Ovary (tissue), 9 donors: ENCODE data around the gene PPARA. TPM values are rescaled to one million over a fixed set of nuclear protein-coding genes. Genes with fewer than 3 reads are reported as not detected.

Experiments used
- DNase-seq, 5 donors: peaks; one replicate each; pipeline ENCODE4 v3.0.0-alpha.2; 2019 to 2020
- H3K27ac ChIP-seq, 2 donors: fragments of 200-600 bp; one replicate each; pipeline versions ENCODE4 v1.5.1 to v1.8.0; 2019 to 2022
- H3K27me3 ChIP-seq: fragments of 200-600 bp; one replicate; pipeline ENCODE4 v1.8.0; 2022
- H3K36me3 ChIP-seq: fragments of 200-600 bp; sonication (generic); one replicate; pipeline ENCODE4 v1.5.1; 2019
- H3K4me1 ChIP-seq: one replicate; pipeline ENCODE4 v1.8.1; 2013; ENCODE audit warnings: mild to moderate bottlenecking, moderate library complexity; ENCODE audit not compliant: insufficient read depth
- H3K4me3 ChIP-seq: fragments of 200-600 bp; sonication (generic); one replicate; pipeline ENCODE4 v1.5.1; 2017
- H3K9me3 ChIP-seq, 2 donors: fragments of 200-600 bp in 1 of 2; sonication (generic) in 1 of 2; one replicate each; pipeline versions ENCODE4 v1.5.1 to v1.8.1; 2013 to 2019; ENCODE audit warnings: mild to moderate bottlenecking in 1 of 2, moderate library complexity in 1 of 2
- EP300 ChIP-seq: sonication (generic); formaldehyde crosslinking; IDR thresholded peaks from one replicate; pipeline ENCODE4 v1.6.1; 2017; ENCODE audit warnings: antibody characterized with exemption
- POLR2A ChIP-seq: fragments of 450-650 bp; IDR thresholded peaks from one replicate; pipeline ENCODE4 v1.6.1; 2017; ENCODE audit warnings: antibody characterized with exemption, mild to moderate bottlenecking, moderate library complexity
- WGBS, 3 donors: extraction: QIAGEN DNeasy Blood & Tissue Kit in 1 of 3; methylation state at CpG; one replicate each; pipeline versions ENCODE4 v1.1.5 to v1.1.7; 2013 to 2017; 5-methylcytosine and 5-hydroxymethylcytosine counted together
- intact Hi-C, 4 donors: fragments of 100-400 bp; cut with DNase I; formaldehyde crosslinking; loops; one replicate each; pipeline versions ENCODE4 v1.11.0 to v1.15.1; 2022 to 2023
- polyA plus RNA-seq, 2 donors: library from polyadenylated mRNA; stranded (reverse); fragments of 200-250 nt in 1 of 2; fragments of 350-450 nt in 1 of 2; fragmentation: Illumina TruSeq in 1 of 2; extraction: RNeasy Lipid Tissue Mini Kit (QIAGEN cat#74804) in 1 of 2; gene quantifications; one replicate each; pipeline ENCODE4 v1.2.3, GENCODE V29; 2013 to 2014
- total RNA-seq, 7 donors: library from RNA; depleted of rRNA in 2 of 7; stranded (reverse); fragments of >200 nt in 2 of 7; fragmentation: NEBNext Ultra II Directional in 3 of 7; extraction: Animal tissue kit (Norgen Biotek cat#: 25700) in 3 of 7; gene quantifications; one replicate each; pipeline versions ENCODE4 v1.1.0 to v1.2.4, GENCODE V29; 2016 to 2023
- TF ChIP-seq, protein P1 (sequence below), 3 donors: fragments of 450-650 bp in 2 of 3; fragments of 200-600 bp in 1 of 3; IDR thresholded peaks; one replicate each; pipeline versions ENCODE4 v1.5.1 to v1.8.0; 2016 to 2022; ENCODE audit warnings: antibody characterized with exemption in 3 of 3, mild to moderate bottlenecking in 1 of 3
- donor health status: DM: no; HTN: no; CAD: no; lungs with moderate emphysema.
- donor health status: DM: no; HTN: no; CAD: no.
- donor health status: Bipolar disorder and iron deficiency.
- donor health status: DM: yes; HTN: yes; CAD: no.
- donor health status: DM: no; HTN: no; CAD: no.
- donor health status: DM: yes; HTN: yes; CAD: no.

The PPARA gene
- total and polyA plus RNA-seq, 9 donors, result 9.7 to 41.0 (median 29.9) TPM

GRCh38 chr22:46156031-46156430 is 5.7 kb downstream of the PPARA start:
- TF ChIP-seq EP300, result no peak
- TF ChIP-seq POLR2A, result no peak
- TF ChIP-seq, protein P1, sequence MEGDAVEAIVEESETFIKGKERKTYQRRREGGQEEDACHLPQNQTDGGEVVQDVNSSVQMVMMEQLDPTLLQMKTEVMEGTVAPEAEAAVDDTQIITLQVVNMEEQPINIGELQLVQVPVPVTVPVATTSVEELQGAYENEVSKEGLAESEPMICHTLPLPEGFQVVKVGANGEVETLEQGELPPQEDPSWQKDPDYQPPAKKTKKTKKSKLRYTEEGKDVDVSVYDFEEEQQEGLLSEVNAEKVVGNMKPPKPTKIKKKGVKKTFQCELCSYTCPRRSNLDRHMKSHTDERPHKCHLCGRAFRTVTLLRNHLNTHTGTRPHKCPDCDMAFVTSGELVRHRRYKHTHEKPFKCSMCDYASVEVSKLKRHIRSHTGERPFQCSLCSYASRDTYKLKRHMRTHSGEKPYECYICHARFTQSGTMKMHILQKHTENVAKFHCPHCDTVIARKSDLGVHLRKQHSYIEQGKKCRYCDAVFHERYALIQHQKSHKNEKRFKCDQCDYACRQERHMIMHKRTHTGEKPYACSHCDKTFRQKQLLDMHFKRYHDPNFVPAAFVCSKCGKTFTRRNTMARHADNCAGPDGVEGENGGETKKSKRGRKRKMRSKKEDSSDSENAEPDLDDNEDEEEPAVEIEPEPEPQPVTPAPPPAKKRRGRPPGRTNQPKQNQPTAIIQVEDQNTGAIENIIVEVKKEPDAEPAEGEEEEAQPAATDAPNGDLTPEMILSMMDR (IDR thresholded peaks at IDR 0.05), result no peak
- intact Hi-C loops, result no loop called here

DNA sequence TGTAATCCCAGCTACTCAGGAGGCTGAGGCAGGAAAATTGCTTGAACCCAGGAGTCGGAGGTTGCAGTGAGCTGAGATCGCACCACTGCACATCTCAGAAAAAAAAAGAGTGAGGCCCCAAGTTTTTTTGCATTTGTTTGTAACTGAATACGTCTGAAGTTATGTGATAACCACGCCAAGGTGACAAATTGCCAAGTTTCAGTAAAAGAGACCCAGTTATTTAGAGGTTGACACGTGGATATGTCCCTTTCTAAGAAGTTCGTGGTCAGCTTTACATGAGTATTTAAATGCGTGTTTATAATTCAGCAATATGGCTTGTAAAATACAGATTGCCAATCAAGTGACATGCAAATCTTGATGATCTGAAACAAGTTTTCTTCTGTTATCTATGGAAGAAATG is 8.0 kb downstream of the PPARA start:
- no peak for TF ChIP-seq EP300
- Histone ChIP-seq H3K27me3 (no peaks in the 10 kb centered on the region), H3K4me1 (peaks cover 10% of the 10 kb centered on the region), H3K4me3 (no peak overlapping the region), H3K27ac (no peak overlapping the region), H3K36me3 (no peaks in the 10 kb centered on the region), H3K9me3 (no peaks in the 10 kb centered on the region)
- intact Hi-C loops, result no loop called here
- WGBS, 3 donors, result 74 to 83% (median 80%) methylated on average over 7 of the region's 7 CpGs
- DNase-seq, result no peak

More at GRCh38 chr22:46156031-46156430, 5.7 kb downstream of the PPARA start:
- no peaks in the 10 kb centered on the region for H3K9me3 ChIP-seq
- H3K4me1 ChIP-seq, result peaks cover 18% of the 10 kb centered on the region
- H3K36me3 ChIP-seq, result no peaks in the 10 kb centered on the region
- no peaks in the 10 kb centered on the region for H3K27me3 ChIP-seq
- H3K27ac ChIP-seq, result no peak overlapping the region
- no peak overlapping the region for H3K4me3 ChIP-seq
- DNase-seq, result no peak
- WGBS, 3 donors, result 68 to 78% (median 78%) methylated on average over 3 of the region's 3 CpGs

DNA sequence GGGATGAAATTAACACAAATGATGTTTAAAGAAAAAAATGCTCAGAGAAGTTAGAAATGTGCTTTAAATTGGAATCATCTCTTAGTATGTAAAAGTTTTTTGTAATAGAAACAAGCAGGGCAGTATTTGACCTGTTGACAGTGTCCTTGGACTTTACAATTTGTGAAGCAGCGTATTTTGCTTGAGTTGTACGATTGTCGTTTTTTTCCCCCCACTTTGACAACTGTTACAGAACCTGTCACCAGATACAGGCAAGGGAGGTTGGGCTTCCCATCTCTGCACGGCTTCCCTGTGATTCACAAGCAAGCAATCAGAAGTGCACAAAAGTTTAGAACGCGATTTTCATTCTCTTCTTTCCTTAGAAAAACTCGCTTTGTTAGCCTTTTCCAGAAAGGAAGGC is 8.9 kb downstream of the PPARA start:
- Histone ChIP-seq H3K4me1 (peaks cover 6% of the 10 kb centered on the region), H3K36me3 (no peaks in the 10 kb centered on the region), H3K27me3 (no peaks in the 10 kb centered on the region), H3K4me3 (no peak overlapping the region), H3K9me3 (no peaks in the 10 kb centered on the region), H3K27ac (no peak overlapping the region)
- TF ChIP-seq POLR2A (no peak), EP300 (no peak)
- TF ChIP-seq, protein P1 (IDR thresholded peaks at IDR 0.05), result no peak
- WGBS, 3 donors, result 57 to 78% (median 65%) methylated on average over 7 of the region's 7 CpGs
- DNase-seq, result no peak
- intact Hi-C loops, result no loop called here

- no peaks in the 10 kb centered on the region for H3K27me3 ChIP-seq
- peak in 1 of 5 donors; percentile 13 for DNase-seq
- no peak for TF ChIP-seq POLR2A
- H3K36me3 ChIP-seq, result no peaks in the 10 kb centered on the region
- H3K9me3 ChIP-seq, result no peaks in the 10 kb centered on the region
- no peak overlapping the region for H3K4me3 ChIP-seq
- no peak overlapping the region for H3K27ac ChIP-seq
- intact Hi-C loops, result loop anchor here in 1 of 4 donors (10.0 kb wide), 1 partner anchor 55 kb away; no protein-coding TSS in a partner anchor
- peaks cover 2% of the 10 kb centered on the region for H3K4me1 ChIP-seq
- WGBS, 3 donors, result 92 to 95% (median 94%) methylated on average over 10 of the region's 10 CpGs
Measured at GRCh38 chr22:46159777-46160176, 9.5 kb downstream of the PPARA start.

DNA sequence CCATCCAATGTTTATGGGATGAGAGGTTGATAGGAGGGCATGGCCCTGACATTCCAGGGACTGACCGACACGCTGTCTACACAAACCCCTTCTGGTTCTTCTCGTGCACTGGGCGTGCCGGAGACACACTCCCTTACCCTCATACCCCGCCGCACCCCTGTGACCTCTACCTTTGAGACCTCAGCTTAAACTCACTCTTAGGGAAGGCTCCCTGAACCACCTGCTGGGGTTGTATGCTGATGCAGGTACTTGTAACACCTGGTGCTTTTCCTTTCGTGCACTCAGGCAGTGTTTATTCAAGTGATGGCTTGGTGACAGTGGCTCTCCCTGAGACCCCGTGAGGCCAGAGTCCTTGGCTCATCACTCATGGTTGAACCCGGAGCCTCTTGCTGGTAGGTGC is 12.0 kb downstream of the PPARA start:
- Histone ChIP-seq H3K4me1 (peaks cover 2% of the 10 kb centered on the region), H3K4me3 (no peak overlapping the region), H3K36me3 (no peaks in the 10 kb centered on the region), H3K27me3 (no peaks in the 10 kb centered on the region), H3K27ac (no peak overlapping the region), H3K9me3 (no peaks in the 10 kb centered on the region)
- WGBS, 3 donors, result 88 to 91% (median 90%) methylated on average over 10 of the region's 10 CpGs
- DNase-seq, result peak in 1 of 5 donors; percentile 2
- TF ChIP-seq EP300, result no peak
- TF ChIP-seq, protein P1 (IDR thresholded peaks at IDR 0.05), result no peak
- no peak for TF ChIP-seq POLR2A
- intact Hi-C loops, result loop anchor here in 1 of 4 donors (10.0 kb wide), 1 partner anchor 53 kb away; no protein-coding TSS in a partner anchor
